Measurements from ENCODE around the gene RFPL3.
A peak's percentile ranks its signal among the peaks of the same experiment; 100 is the strongest.

Gene RFPL3

DNA sequence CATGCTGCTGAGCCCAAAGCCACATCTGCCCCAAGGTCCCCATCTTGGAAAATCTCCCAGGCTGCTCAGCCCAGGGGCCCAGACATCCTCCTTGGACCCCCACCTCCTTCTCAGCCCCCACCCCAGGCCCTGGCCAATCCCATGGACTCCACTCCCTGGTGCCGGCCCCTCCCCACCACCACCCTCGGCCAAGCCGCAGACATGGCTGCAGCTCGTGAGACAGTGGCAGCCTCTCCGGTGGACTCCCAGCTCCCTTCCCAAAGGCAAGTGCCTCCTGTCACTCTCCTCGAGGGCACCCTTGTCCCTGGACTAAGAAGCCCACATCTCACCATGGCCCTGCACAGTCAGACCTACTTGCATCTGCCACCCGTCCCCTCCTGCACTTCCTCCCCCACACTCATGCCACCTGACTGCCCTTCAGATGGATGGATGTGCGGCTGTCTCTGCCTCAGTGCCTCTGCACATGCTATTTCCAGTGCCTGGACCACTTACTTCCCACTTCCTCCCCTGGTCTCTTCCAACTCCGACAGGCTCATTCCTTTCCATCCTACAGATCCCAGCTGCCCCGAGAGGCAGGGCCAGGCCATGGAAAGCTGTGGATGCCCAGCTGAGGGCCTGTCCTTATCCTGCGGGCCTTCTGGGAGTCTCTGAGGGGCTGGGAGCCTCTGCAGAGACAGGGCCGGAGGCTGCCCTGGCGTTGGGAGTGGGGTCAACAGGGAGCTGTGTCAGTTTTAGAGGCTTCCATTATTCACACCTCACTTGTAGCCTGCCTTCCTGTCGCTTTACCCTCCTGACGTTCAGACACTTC, 25.5 kb upstream of the RFPL3 start:
- H3K27me3 Mint-ChIP-seq (ENCODE audit: low read depth, poor library complexity): peaks cover 23% of the 10 kb centered on the region
- peaks cover 45% of the 10 kb centered on the region for H3K4me1 Mint-ChIP-seq
- no peak for DNase-seq
- no peaks in the 10 kb centered on the region for H3K36me3 Mint-ChIP-seq (ENCODE audit: low read depth)
- H3K4me3 Mint-ChIP-seq: no peak overlapping the region
- peak overlapping the region; percentile 87 for H3K27ac Mint-ChIP-seq
- H3K9me3 Mint-ChIP-seq: no peaks in the 10 kb centered on the region
- TF ChIP-seq, protein P1, sequence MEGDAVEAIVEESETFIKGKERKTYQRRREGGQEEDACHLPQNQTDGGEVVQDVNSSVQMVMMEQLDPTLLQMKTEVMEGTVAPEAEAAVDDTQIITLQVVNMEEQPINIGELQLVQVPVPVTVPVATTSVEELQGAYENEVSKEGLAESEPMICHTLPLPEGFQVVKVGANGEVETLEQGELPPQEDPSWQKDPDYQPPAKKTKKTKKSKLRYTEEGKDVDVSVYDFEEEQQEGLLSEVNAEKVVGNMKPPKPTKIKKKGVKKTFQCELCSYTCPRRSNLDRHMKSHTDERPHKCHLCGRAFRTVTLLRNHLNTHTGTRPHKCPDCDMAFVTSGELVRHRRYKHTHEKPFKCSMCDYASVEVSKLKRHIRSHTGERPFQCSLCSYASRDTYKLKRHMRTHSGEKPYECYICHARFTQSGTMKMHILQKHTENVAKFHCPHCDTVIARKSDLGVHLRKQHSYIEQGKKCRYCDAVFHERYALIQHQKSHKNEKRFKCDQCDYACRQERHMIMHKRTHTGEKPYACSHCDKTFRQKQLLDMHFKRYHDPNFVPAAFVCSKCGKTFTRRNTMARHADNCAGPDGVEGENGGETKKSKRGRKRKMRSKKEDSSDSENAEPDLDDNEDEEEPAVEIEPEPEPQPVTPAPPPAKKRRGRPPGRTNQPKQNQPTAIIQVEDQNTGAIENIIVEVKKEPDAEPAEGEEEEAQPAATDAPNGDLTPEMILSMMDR (IDR thresholded peaks at IDR 0.05): no peak

DNA sequence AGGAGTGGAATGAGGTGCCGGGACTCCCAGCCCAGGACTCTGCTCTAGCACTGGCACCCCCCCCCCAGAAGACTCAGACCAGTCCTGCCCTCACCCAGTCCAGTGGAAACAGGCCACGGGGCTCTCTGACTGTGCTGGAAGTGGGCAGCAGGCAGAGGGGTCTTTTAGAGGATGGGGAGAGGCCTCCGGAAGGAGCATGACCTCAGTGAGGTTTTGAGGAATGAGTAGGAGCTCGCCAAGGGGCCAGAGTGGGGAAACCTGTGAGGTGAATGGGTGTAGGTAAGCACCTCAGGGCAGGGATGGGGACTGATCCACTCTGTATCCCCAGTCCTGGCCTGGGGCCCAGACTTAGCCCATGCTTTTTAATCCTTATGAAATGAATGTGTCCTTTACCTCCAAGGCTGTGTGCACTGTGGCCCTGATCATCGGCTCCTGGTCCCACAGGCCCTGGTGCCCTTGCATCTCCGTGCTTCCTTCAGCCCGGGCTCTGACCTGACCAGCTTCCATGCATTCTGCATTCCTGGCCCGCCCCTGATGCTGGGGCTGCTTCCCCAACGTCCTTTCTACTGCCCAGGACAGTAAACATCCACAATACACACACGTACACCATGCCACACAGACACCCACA, 24.4 kb upstream of the RFPL3 start:
- no peaks in the 10 kb centered on the region for H3K9me3 Mint-ChIP-seq
- no peak overlapping the region for H3K27ac Mint-ChIP-seq
- TF ChIP-seq, protein P1 (IDR thresholded peaks at IDR 0.05): no peak
- DNase-seq: no peak
- peaks cover 25% of the 10 kb centered on the region for H3K27me3 Mint-ChIP-seq (ENCODE audit: low read depth, poor library complexity)
- H3K4me3 Mint-ChIP-seq: no peak overlapping the region
- H3K36me3 Mint-ChIP-seq (ENCODE audit: low read depth): no peaks in the 10 kb centered on the region
- peaks cover 56% of the 10 kb centered on the region for H3K4me1 Mint-ChIP-seq

DNA sequence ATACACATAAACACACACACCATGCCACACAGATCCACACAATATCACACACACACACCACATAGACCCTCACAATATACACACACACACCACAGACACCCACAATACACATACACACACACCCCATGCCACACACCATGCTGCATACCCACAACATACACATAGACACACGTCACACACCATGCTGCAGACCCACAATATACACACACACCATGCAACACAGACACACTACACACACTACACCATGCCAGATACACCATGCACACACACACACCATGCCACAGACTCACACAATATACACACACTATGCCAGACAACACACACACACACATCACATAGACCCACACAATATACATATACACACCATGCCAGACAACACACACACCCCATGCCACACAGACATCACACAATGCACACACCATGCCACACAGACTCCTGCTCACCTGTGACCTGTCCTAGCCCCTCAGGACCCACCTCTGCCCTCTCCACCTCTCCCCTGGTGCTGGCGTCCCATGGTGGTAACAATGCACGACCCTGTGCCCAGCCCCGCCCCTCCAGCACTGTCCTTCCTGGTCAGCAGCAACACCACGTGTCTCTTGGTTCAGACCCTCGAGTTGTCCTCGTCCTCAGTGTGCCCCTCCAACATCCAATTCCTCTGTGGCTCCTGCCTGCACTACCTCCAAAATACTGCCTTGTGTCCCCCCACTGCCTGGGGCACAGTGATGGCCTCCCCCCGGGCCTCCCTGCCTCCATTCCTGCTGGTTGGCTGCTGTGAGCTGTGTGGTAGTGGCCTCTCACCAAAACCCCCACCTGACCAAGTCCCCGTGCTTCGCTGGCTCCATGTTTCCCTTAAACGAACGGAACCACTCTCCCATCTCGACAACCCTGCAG, 23.7 kb upstream of the RFPL3 start:
- DNase-seq: no peak
- peaks cover 23% of the 10 kb centered on the region for H3K27me3 Mint-ChIP-seq (ENCODE audit: low read depth, poor library complexity)
- TF ChIP-seq, protein P1 (IDR thresholded peaks at IDR 0.05): no peak
- H3K9me3 Mint-ChIP-seq: no peaks in the 10 kb centered on the region
- no peak overlapping the region for H3K27ac Mint-ChIP-seq
- no peaks in the 10 kb centered on the region for H3K36me3 Mint-ChIP-seq (ENCODE audit: low read depth)
- H3K4me1 Mint-ChIP-seq: peaks cover 62% of the 10 kb centered on the region
- H3K4me3 Mint-ChIP-seq: no peak overlapping the region

DNA sequence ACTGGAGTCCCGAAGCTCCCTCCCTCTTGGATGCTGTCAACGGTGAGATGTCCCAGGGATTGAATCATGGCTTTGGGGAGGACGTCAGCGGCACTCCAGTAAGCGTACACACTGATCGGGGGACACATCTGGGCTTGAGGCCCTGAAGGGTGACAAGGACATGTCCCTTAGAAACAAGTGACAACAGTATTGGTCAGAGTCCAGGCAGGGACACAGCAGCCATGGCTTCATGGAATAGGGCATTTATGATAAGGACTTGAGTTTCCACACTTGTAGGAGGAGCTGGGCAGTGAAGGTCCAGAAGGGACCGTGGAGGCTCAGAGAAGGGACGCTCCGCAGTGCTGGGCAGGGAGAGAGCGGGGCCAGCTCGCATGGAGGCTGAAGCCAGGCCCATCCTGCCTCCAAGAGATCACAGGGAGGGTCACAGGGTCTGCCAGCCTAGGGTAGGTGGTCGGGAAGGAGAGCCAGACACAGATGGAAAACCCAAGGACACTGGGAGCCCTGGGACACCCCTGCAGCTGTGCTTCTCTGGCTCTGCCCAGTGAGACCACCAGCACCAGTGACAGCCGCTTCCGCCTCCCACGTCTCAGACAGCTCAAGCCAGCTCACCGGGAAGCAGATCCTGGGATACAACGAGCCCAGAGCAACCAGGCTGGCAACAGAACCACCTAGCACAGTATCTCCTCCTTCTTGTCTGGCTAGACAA, 22.9 kb upstream of the RFPL3 start:
- no peak for DNase-seq

DNA sequence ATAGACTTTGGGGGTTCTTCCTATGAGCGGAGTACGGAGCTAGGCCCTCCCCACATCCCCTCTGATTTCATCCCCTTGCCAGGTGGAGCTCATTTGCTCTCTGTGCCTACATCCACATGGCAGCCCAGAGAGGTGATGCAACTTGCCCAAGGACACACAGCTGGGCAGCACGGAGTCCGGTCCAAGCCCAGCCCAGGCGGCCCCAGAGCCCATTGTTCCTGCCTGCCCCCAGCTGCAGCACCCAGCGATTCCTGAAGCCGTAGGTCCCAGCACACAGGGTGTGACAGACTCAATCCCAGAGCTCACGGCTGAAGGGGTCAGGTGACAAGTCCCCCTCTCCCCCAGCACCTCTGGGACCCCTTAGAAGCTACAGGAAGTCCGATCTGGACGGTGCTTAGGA, 22.2 kb upstream of the RFPL3 start:
- Mint-ChIP-seq H3K36me3 (ENCODE audit: low read depth) (no peaks in the 10 kb centered on the region), H3K9me3 (no peaks in the 10 kb centered on the region), H3K4me1 (peaks cover 70% of the 10 kb centered on the region), H3K27ac (no peak overlapping the region), H3K4me3 (no peak overlapping the region), H3K27me3 (ENCODE audit: low read depth, poor library complexity) (peaks cover 31% of the 10 kb centered on the region)
- TF ChIP-seq, protein P1 (IDR thresholded peaks at IDR 0.05): no peak
- no peak for DNase-seq

More for the DNA sequence above, 22.9 kb upstream of the RFPL3 start:
- peak overlapping the region; percentile 7 for H3K4me3 Mint-ChIP-seq
- peaks cover 27% of the 10 kb centered on the region for H3K27me3 Mint-ChIP-seq (ENCODE audit: low read depth, poor library complexity)
- H3K36me3 Mint-ChIP-seq (ENCODE audit: low read depth): no peaks in the 10 kb centered on the region
- H3K9me3 Mint-ChIP-seq: no peaks in the 10 kb centered on the region
- peak overlapping the region; percentile 57 for H3K27ac Mint-ChIP-seq
- TF ChIP-seq, protein P1 (IDR thresholded peaks at IDR 0.05): no peak
- peaks cover 63% of the 10 kb centered on the region for H3K4me1 Mint-ChIP-seq
